ENCODE results near the gene PDCD4.

Gene PDCD4

GRCh38 chr10:110892602-110893288 lies 21.0 kb downstream of the PDCD4 start:
- no peak for TF ChIP-seq CTCF (IDR thresholded peaks at IDR 0.05; ENCODE audit: control insufficient read depth, extremely low read depth, insufficient read depth)
- no peak for DNase-seq (ENCODE audit: low read depth)
- H3K4me3 ChIP-seq (ENCODE audit: low read depth, low read length), result no peak overlapping the region

- H3K4me3 ChIP-seq (ENCODE audit: low read depth, low read length), result no peak overlapping the region
- DNase-seq (ENCODE audit: low read depth), result no peak
- peak; percentile 45 for TF ChIP-seq CTCF (IDR thresholded peaks at IDR 0.05; ENCODE audit: control insufficient read depth, extremely low read depth, insufficient read depth)
Observed at GRCh38 chr10:110893559-110894179, 21.9 kb downstream of the PDCD4 start.

GRCh38 chr10:110897184-110897583 lies 25.5 kb downstream of the PDCD4 start:
- TF ChIP-seq CTCF (IDR thresholded peaks at IDR 0.05; ENCODE audit: control insufficient read depth, extremely low read depth, insufficient read depth), result no peak
- no peak for DNase-seq (ENCODE audit: low read depth)
- no peak overlapping the region for H3K4me3 ChIP-seq (ENCODE audit: low read depth, low read length)

- no peak for DNase-seq (ENCODE audit: low read depth)
- H3K4me3 ChIP-seq (ENCODE audit: low read depth, low read length), result no peak overlapping the region
- TF ChIP-seq CTCF (IDR thresholded peaks at IDR 0.05; ENCODE audit: control insufficient read depth, extremely low read depth, insufficient read depth), result no peak
Observed at GRCh38 chr10:110898391-110898790, 26.7 kb downstream of the PDCD4 start.

GRCh38 chr10:110900983-110901382 lies 29.3 kb downstream of the PDCD4 start:
- no peak for DNase-seq (ENCODE audit: low read depth)
- no peak for TF ChIP-seq CTCF (IDR thresholded peaks at IDR 0.05; ENCODE audit: control insufficient read depth, extremely low read depth, insufficient read depth)
- no peak overlapping the region for H3K4me3 ChIP-seq (ENCODE audit: low read depth, low read length)

GRCh38 chr10:110901954-110902819 lies 30.5 kb downstream of the PDCD4 start:
- H3K4me3 ChIP-seq (ENCODE audit: low read depth, low read length), result no peak overlapping the region

More at GRCh38 chr10:110901954-110902819, 30.5 kb downstream of the PDCD4 start:
- DNase-seq (ENCODE audit: low read depth), result no peak
- no peak for TF ChIP-seq CTCF (IDR thresholded peaks at IDR 0.05; ENCODE audit: control insufficient read depth, extremely low read depth, insufficient read depth)
